Endodermal cell (in vitro differentiated cells): ENCODE measurements around the gene PTPRN2. TPM values are rescaled to one million over a fixed set of nuclear protein-coding genes. Genes with fewer than 3 reads are reported as not detected.

Experiments used
- DNase-seq: peaks from one replicate; pipeline ENCODE4 v3.0.0-alpha.2; 2017
- H3K27ac ChIP-seq: 2 replicates; pipeline ENCODE4 v1.5.1; 2013; ENCODE audit warnings: mild to moderate bottlenecking, low read depth, low read length, moderate library complexity
- H3K27me3 ChIP-seq: 2 replicates; pipeline ENCODE4 v1.6.1; 2013; ENCODE audit warnings: mild to moderate bottlenecking, low read length, moderate library complexity; ENCODE audit not compliant: insufficient read depth, control insufficient read depth, poor library complexity, severe bottlenecking
- H3K36me3 ChIP-seq: 2 replicates; pipeline ENCODE4 v1.7.0; 2013; ENCODE audit warnings: mild to moderate bottlenecking, low read length, moderate library complexity; ENCODE audit not compliant: control insufficient read depth, insufficient read depth
- H3K4me1 ChIP-seq: one replicate; pipeline ENCODE4 v1.7.0; 2013; ENCODE audit warnings: low read length; ENCODE audit not compliant: control insufficient read depth, insufficient read depth
- H3K4me3 ChIP-seq: 2 replicates; pipeline ENCODE4 v1.5.1; 2013; ENCODE audit warnings: mild to moderate bottlenecking, low read length, moderate library complexity
- H3K9ac ChIP-seq: 2 replicates; pipeline ENCODE4 v1.6.1; 2013; ENCODE audit warnings: mild to moderate bottlenecking, low read length, moderate library complexity; ENCODE audit not compliant: poor library complexity, severe bottlenecking; ENCODE audit errors: extremely low read depth
- H3K9me3 ChIP-seq: 2 replicates; pipeline ENCODE4 v1.6.1; 2013; ENCODE audit warnings: mild to moderate bottlenecking, low read length, moderate library complexity; ENCODE audit not compliant: control insufficient read depth
- H3K27ac Mint-ChIP-seq: 2 replicates; pipeline ENCODE4 v1.8.0; 2020; ENCODE audit warnings: mixed read lengths
- H3K27me3 Mint-ChIP-seq: 2 replicates; pipeline ENCODE4 v1.8.0; 2021; ENCODE audit warnings: mild to moderate bottlenecking, mixed read lengths; ENCODE audit not compliant: insufficient read depth
- H3K36me3 Mint-ChIP-seq: 2 replicates; pipeline ENCODE4 v1.8.0; 2020; ENCODE audit warnings: low read depth, mixed read lengths
- H3K4me1 Mint-ChIP-seq: 2 replicates; pipeline ENCODE4 v1.8.0; 2020; ENCODE audit warnings: mixed read lengths
- H3K4me3 Mint-ChIP-seq: 2 replicates; pipeline ENCODE4 v1.8.0; 2020; ENCODE audit warnings: mild to moderate bottlenecking, moderate library complexity, mixed read lengths
- H3K9me3 Mint-ChIP-seq: 2 replicates; pipeline ENCODE4 v1.8.0; 2020; ENCODE audit warnings: mild to moderate bottlenecking, mixed read lengths
- WGBS, 2 experiments: methylation state at CpG; one replicate each; pipeline versions ENCODE4 v1.1.5 to v1.1.7; 2013; ENCODE audit warnings: missing lambda C conversion rate in 2 of 2, mixed read lengths in 1 of 2; ENCODE audit not compliant: insufficient coverage in 1 of 2, insufficient read length in 1 of 2; 5-methylcytosine and 5-hydroxymethylcytosine counted together
- total RNA-seq, 2 donors: library from RNA; stranded (reverse); fragmentation: NEBNext Ultra II Directional in 1 of 2; extraction: Animal tissue kit (Norgen Biotek cat#: 25700) in 1 of 2; gene quantifications; 2 replicates in 1 of 2; 3 replicates in 1 of 2; pipeline ENCODE4 v1.2.1, GENCODE V29; 2021
- TF ChIP-seq, protein P1 (sequence below): fragments of 200-600 bp; sonication (generic); conservative IDR thresholded peaks from 2 replicates; pipeline ENCODE4 v1.5.0; 2021; ENCODE audit warnings: antibody characterized with exemption, mild to moderate bottlenecking

PTPRN2 gene
- total RNA-seq, 2 donors from 2014 or later = 0.69 to 1.2 TPM

GRCh38 chr7:157612009-157612663, 975.5 kb downstream of the PTPRN2 start:
- peaks cover 37% of the 10 kb centered on the region for H3K27me3 Mint-ChIP-seq
- WGBS, 2 experiments = 82 to 88% methylated on average over 30 to 33 of the region's 33 CpGs
- H3K9ac ChIP-seq = no peak overlapping the region
- no peak overlapping the region for H3K27ac ChIP-seq
- no peak overlapping the region for H3K27ac Mint-ChIP-seq
- H3K36me3 Mint-ChIP-seq = no peaks in the 10 kb centered on the region
- no peak overlapping the region for H3K4me3 ChIP-seq
- no peaks in the 10 kb centered on the region for H3K4me1 Mint-ChIP-seq
- no peak for DNase-seq
- TF ChIP-seq, protein P1, sequence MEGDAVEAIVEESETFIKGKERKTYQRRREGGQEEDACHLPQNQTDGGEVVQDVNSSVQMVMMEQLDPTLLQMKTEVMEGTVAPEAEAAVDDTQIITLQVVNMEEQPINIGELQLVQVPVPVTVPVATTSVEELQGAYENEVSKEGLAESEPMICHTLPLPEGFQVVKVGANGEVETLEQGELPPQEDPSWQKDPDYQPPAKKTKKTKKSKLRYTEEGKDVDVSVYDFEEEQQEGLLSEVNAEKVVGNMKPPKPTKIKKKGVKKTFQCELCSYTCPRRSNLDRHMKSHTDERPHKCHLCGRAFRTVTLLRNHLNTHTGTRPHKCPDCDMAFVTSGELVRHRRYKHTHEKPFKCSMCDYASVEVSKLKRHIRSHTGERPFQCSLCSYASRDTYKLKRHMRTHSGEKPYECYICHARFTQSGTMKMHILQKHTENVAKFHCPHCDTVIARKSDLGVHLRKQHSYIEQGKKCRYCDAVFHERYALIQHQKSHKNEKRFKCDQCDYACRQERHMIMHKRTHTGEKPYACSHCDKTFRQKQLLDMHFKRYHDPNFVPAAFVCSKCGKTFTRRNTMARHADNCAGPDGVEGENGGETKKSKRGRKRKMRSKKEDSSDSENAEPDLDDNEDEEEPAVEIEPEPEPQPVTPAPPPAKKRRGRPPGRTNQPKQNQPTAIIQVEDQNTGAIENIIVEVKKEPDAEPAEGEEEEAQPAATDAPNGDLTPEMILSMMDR = no peak
- no peaks in the 10 kb centered on the region for H3K4me1 ChIP-seq
- H3K9me3 ChIP-seq = peaks cover 42% of the 10 kb centered on the region
- peak overlapping the region; percentile 34 for H3K4me3 Mint-ChIP-seq
- H3K9me3 Mint-ChIP-seq = peaks cover 3% of the 10 kb centered on the region
- H3K27me3 ChIP-seq = no peaks in the 10 kb centered on the region
- H3K36me3 ChIP-seq = no peaks in the 10 kb centered on the region

DNA sequence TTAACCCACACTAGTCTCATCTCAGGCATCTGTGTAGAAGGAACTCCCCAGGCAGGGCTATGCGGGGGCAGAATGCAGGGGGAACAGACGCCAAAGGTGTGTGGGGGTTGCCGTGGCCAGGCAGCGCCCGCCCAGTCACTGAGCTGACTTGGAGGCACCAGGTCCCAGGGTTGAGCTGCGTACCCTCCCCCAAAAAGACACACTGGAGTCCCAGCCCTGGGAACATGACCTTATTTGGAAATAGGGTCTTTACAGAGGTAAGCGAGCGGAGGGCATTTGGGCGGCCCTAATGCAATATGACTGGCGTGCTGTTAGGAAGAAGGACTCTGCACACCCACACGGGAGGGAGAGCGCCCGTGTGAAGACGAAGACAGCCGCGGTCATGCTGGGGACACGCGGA, 976.3 kb downstream of the PTPRN2 start:
- peaks cover 37% of the 10 kb centered on the region for H3K27me3 Mint-ChIP-seq
- TF ChIP-seq, protein P1 = no peak
- DNase-seq = no peak
- no peaks in the 10 kb centered on the region for H3K4me1 Mint-ChIP-seq
- H3K36me3 Mint-ChIP-seq = no peaks in the 10 kb centered on the region
- Histone ChIP-seq H3K4me1 (no peaks in the 10 kb centered on the region), H3K27me3 (no peaks in the 10 kb centered on the region), H3K36me3 (no peaks in the 10 kb centered on the region), H3K9me3 (peaks cover 41% of the 10 kb centered on the region), H3K4me3 (no peak overlapping the region), H3K9ac (no peak overlapping the region), H3K27ac (no peak overlapping the region)
- peaks cover 3% of the 10 kb centered on the region for H3K9me3 Mint-ChIP-seq
- H3K27ac Mint-ChIP-seq = no peak overlapping the region
- 88 to 92% methylated on average over 4 to 18 of the region's 18 CpGs for WGBS, 2 experiments
- H3K4me3 Mint-ChIP-seq = no peak overlapping the region

DNA sequence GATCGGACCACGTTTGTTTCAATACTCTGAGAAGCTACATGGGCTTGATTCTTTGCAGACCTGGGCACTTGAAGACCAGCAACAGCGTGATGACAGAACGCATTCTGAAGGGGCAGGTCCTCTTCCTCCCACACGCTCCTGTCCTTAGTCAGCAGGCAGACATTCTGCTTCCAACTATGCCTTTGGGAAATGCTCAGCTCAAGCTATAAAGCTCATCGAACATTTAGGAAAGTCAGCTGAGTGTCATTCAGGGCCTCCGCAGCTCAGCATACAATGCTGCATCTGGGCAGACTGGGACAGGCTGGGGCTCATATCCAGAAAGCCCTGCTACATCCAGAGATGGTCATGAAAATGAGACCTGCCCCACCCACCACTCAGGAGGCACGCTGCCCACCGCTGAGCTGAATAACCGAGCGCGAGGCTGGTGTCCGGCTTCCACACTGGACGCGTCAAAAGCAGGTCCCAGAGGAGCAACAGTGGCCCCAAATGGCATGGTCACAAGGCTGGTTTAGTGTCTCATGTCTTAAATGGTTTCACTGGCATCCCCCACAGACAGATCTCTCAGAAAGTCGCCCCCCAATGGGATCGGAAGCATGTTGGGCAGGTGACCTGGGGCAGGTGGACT, 976.8 kb downstream of the PTPRN2 start:
- Mint-ChIP-seq H3K36me3 (no peaks in the 10 kb centered on the region), H3K9me3 (peaks cover 3% of the 10 kb centered on the region), H3K27me3 (peaks cover 37% of the 10 kb centered on the region), H3K4me1 (no peaks in the 10 kb centered on the region), H3K4me3 (no peak overlapping the region), H3K27ac (no peak overlapping the region)
- no peaks in the 10 kb centered on the region for H3K4me1 ChIP-seq
- no peaks in the 10 kb centered on the region for H3K36me3 ChIP-seq
- H3K27ac ChIP-seq = no peak overlapping the region
- H3K27me3 ChIP-seq = no peaks in the 10 kb centered on the region
- whole genome bisulfite sequencing, 2 experiments = 80 to 86% methylated on average over 12 to 17 of the region's 17 CpGs
- no peak overlapping the region for H3K9ac ChIP-seq
- TF ChIP-seq, protein P1 = no peak
- DNase-seq = no peak
- H3K9me3 ChIP-seq = peaks cover 43% of the 10 kb centered on the region
- no peak overlapping the region for H3K4me3 ChIP-seq
